Sigmoid colon (tissue), 7 donors: ENCODE measurements around the gene TADA3. TPM values are rescaled to one million over a fixed set of nuclear protein-coding genes. Genes with fewer than 3 reads are reported as not detected.

Experiments used
- DNase-seq: peaks from one replicate; pipeline ENCODE4 v3.0.0-alpha.2; 2019
- H3K27ac ChIP-seq, 4 donors: fragments of 200-600 bp; sonication (generic); one replicate each; pipeline ENCODE4 v1.5.1; 2016 to 2019; ENCODE audit warnings: mild to moderate bottlenecking in 1 of 4
- H3K27me3 ChIP-seq, 3 donors: fragments of 200-600 bp; sonication (generic); one replicate each; pipeline ENCODE4 v1.5.1; 2019; ENCODE audit warnings: mild to moderate bottlenecking in 1 of 3
- H3K36me3 ChIP-seq, 4 donors: fragments of 200-600 bp; sonication (generic); one replicate each; pipeline ENCODE4 v1.5.1; 2016 to 2019
- H3K4me1 ChIP-seq, 4 donors: fragments of 200-600 bp; sonication (generic); one replicate each; pipeline ENCODE4 v1.5.1; 2017 to 2019
- H3K4me3 ChIP-seq, 4 donors: fragments of 200-600 bp; sonication (generic); one replicate each; pipeline ENCODE4 v1.5.1; 2017 to 2019; ENCODE audit warnings: mild to moderate bottlenecking in 2 of 4, moderate library complexity in 1 of 4
- H3K9me3 ChIP-seq, 4 donors: fragments of 200-600 bp in 3 of 4; sonication (generic) in 3 of 4; one replicate each; pipeline versions ENCODE4 v1.5.1 to v1.6.1; 2013 to 2019
- EP300 ChIP-seq, 4 donors: sonication (generic); formaldehyde crosslinking; IDR thresholded peaks; one replicate each; pipeline ENCODE4 v1.6.1; 2017; ENCODE audit warnings: antibody characterized with exemption in 4 of 4
- POLR2A ChIP-seq, 2 donors: fragments of 450-650 bp; IDR thresholded peaks; one replicate each; pipeline ENCODE4 v1.6.1; 2016; ENCODE audit warnings: antibody characterized with exemption in 2 of 2, mild to moderate bottlenecking in 2 of 2, moderate library complexity in 2 of 2
- POLR2AphosphoS5 ChIP-seq, 4 donors: sonication (generic); formaldehyde crosslinking; IDR thresholded peaks; one replicate each; pipeline ENCODE4 v1.6.1; 2017; ENCODE audit warnings: antibody characterized with exemption in 4 of 4
- WGBS, 2 donors: extraction: QIAGEN DNeasy Blood & Tissue Kit; methylation state at CpG; one replicate each; pipeline ENCODE4 v1.1.7; 2013; 5-methylcytosine and 5-hydroxymethylcytosine counted together
- intact Hi-C: fragments of 100-400 bp; cut with DNase I; formaldehyde crosslinking; loops from one replicate; pipeline ENCODE4 v1.15.1; 2023
- polyA plus RNA-seq, 3 donors: library from polyadenylated mRNA; stranded (reverse); fragments of 200-250 nt; gene quantifications; one replicate each; pipeline ENCODE4 v1.2.3, GENCODE V29; 2013
- total RNA-seq, 4 donors: library from RNA; depleted of rRNA; stranded (reverse); fragments of >200 nt; gene quantifications; one replicate each; pipeline ENCODE4 v1.1.0, GENCODE V29; 2016
- TF ChIP-seq, protein P1 (sequence below), 4 experiments: fragments of 450-650 bp in 3 of 4; fragments of 200-600 bp in 1 of 4; IDR thresholded peaks; one replicate each; pipeline ENCODE4 v1.5.1; 2016 to 2019; ENCODE audit warnings: antibody characterized with exemption in 4 of 4, mild to moderate bottlenecking in 3 of 4, moderate library complexity in 2 of 4
- donor health status: healthy with polysubstance abuse.
- donor health status: Bipolar disorder and iron deficiency.
- donor health status: healthy.

The TADA3 gene
- total and polyA plus RNA-seq, 7 donors, result 52.2 to 87.1 (median 72.4) TPM

DNA sequence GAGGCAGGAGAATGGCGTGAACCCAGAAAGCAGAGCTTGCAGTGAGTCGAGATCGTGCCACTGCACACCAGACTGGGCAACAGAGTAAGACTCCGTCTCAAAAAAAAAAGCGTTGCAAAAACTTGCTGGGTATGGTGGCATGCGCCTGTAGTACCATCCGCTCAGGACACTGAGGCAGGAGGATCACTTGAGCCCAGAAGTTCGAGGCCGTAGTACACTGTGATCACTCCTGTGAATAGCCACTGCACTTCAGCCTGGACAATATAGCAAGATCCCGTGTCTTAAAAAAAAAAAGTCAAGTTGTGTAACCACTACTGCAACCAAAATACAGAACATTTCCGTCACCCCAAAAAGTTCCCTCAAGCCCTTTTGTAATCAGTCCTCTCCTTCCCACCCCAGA is 2.1 kb upstream of the TADA3 start:
- no peaks in the 10 kb centered on the region for H3K27me3 ChIP-seq
- no peaks in the 10 kb centered on the region for H3K9me3 ChIP-seq
- TF ChIP-seq, protein P1, sequence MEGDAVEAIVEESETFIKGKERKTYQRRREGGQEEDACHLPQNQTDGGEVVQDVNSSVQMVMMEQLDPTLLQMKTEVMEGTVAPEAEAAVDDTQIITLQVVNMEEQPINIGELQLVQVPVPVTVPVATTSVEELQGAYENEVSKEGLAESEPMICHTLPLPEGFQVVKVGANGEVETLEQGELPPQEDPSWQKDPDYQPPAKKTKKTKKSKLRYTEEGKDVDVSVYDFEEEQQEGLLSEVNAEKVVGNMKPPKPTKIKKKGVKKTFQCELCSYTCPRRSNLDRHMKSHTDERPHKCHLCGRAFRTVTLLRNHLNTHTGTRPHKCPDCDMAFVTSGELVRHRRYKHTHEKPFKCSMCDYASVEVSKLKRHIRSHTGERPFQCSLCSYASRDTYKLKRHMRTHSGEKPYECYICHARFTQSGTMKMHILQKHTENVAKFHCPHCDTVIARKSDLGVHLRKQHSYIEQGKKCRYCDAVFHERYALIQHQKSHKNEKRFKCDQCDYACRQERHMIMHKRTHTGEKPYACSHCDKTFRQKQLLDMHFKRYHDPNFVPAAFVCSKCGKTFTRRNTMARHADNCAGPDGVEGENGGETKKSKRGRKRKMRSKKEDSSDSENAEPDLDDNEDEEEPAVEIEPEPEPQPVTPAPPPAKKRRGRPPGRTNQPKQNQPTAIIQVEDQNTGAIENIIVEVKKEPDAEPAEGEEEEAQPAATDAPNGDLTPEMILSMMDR (IDR thresholded peaks at IDR 0.05), result no peak
- TF ChIP-seq POLR2AphosphoS5 (IDR thresholded peaks at IDR 0.05), result no peak
- no peak for TF ChIP-seq POLR2A (IDR thresholded peaks at IDR 0.05)
- TF ChIP-seq EP300 (IDR thresholded peaks at IDR 0.05), result no peak
- peak overlapping the region in 1 of 4 donors; percentile 98 for H3K27ac ChIP-seq
- peaks cover 6 to 49% (median 28%) of the 10 kb centered on the region in 4 donors for H3K36me3 ChIP-seq
- no peak for DNase-seq
- H3K4me3 ChIP-seq, result no peak overlapping the region
- 94 to 96% methylated on average over 11 of the region's 11 CpGs for WGBS, 2 donors
- intact Hi-C loops, result loop anchor here (5.0 kb wide), 1 partner anchor 62 kb away; the partner anchor contains the start of gene BRPF1
- peaks cover 0 to 40% (median 36%) of the 10 kb centered on the region in 4 donors for H3K4me1 ChIP-seq

DNA sequence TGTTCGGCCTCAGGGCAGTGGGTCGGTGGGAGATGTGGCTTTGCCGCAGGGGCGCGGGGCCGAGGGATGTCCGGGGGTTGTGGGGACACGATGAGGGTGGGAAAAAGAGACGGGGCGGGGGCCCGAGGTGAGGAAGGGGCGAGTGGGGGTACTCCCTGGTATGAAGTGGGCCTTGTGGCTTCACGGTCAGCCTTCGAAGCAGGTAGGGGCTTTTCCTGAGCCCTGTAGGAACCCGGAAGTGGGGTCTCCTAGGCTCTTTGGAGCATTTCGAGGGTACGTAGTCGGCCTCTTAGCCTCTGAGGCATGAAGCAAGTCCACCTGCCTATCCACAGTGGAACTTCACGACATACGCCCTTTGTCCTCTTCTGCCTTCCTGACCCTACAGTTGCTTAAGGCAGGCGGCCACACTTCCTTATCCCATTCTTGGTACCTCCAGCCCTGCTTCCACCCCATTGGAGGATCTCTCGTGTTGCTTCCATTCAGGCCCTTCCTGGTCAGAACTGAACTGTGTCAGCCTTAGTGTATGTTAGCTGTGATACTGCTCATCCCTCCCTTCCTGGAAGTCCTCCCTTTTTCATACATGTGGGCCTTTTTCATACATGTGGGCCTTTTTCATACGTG is 998 bp upstream of the TADA3 start:
- H3K27ac ChIP-seq, result peak overlapping the region; percentile 86 to 98 (median 96)
- DNase-seq, result no peak
- H3K4me3 ChIP-seq, result peak overlapping the region; percentile 60 to 99 (median 84)
- peaks cover 8 to 49% (median 19%) of the 10 kb centered on the region in 4 donors for H3K36me3 ChIP-seq
- intact Hi-C loops, result loop anchor here (2.0 to 5.0 kb wide), 2 partner anchors 44 to 61 kb away; partner anchors contain the start of genes BRPF1 and OGG1
- H3K4me1 ChIP-seq, result peaks cover 0 to 40% (median 36%) of the 10 kb centered on the region in 4 donors
- WGBS, 2 donors, result 1% methylated on average over 23 of the region's 23 CpGs
- H3K27me3 ChIP-seq, result no peaks in the 10 kb centered on the region
- no peaks in the 10 kb centered on the region for H3K9me3 ChIP-seq
- TF ChIP-seq, protein P1 (IDR thresholded peaks at IDR 0.05), result peak in 1 of 4 experiments; percentile 16
- TF ChIP-seq EP300 (IDR thresholded peaks at IDR 0.05) (no peak), POLR2A (IDR thresholded peaks at IDR 0.05) (peak; percentile 66 to 82), POLR2AphosphoS5 (IDR thresholded peaks at IDR 0.05) (no peak)

DNA sequence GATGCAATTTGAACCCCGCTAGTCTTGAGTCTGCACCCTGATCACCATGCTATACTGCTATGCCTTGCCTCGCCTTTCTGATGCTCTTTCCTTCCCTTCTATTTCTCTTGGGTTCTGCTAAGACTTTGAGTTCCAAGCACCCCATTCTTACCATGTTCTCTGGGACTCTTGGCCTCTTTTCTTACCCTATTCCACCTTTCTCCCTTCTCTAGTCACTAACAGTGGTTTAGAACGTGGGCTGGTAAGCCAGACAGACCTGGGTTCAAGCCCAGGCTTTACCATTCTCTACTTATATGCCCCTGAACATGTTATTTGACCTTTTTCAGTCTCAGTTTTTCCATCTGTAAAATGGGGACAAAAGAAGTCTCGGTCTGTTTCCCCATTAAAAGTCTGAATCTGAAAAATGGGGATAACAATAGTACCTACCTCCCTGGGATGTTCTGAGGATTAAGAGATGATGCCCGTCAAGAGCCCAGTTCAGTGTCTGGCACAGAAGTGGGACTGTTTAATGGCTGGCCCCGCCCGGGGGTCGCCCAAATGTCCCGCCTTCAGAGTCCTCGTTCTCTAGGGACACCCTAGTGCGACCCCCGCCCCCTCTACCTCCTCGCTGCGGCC is 376 bp downstream of the TADA3 start:
- peak overlapping the region; percentile 86 to 98 (median 96) for H3K27ac ChIP-seq
- peaks cover 6 to 48% (median 19%) of the 10 kb centered on the region in 4 donors for H3K36me3 ChIP-seq
- no peaks in the 10 kb centered on the region for H3K27me3 ChIP-seq
- H3K9me3 ChIP-seq, result no peaks in the 10 kb centered on the region
- no peak for DNase-seq
- peaks cover 0 to 40% (median 36%) of the 10 kb centered on the region in 4 donors for H3K4me1 ChIP-seq
- peak overlapping the region; percentile 60 to 99 (median 84) for H3K4me3 ChIP-seq
- TF ChIP-seq EP300 (IDR thresholded peaks at IDR 0.05) (no peak), POLR2AphosphoS5 (IDR thresholded peaks at IDR 0.05) (no peak), POLR2A (IDR thresholded peaks at IDR 0.05) (no peak)
- TF ChIP-seq, protein P1 (IDR thresholded peaks at IDR 0.05), result no peak
- intact Hi-C loops, result loop anchor here (2.0 to 5.0 kb wide), 2 partner anchors 43 to 60 kb away; partner anchors contain the start of genes BRPF1 and OGG1
- 14% methylated on average over 14 of the region's 14 CpGs for WGBS, 2 donors

DNA sequence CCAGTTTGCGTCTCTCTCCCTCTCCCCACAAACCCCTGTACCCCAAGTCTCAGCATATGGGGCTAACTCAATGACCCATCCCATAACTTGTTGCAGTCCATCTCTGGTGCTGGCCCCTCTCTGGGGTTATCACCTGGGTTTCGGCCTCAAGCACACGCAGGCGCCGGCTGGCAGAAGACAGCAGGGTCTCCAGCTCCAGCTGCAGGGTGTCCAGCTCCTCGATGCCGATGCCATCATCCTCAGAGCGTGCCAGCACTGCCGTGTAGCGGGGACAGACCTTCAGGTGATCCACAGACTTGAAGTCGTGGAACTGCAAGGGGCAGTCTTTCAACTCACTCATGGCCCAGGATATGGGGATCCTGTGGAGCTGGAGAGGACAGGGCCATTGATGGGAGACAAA is 1.1 kb downstream of the TADA3 start:
- peaks cover 6 to 53% (median 23%) of the 10 kb centered on the region in 4 donors for H3K36me3 ChIP-seq
- H3K27ac ChIP-seq, result peak overlapping the region in 3 of 4 donors; percentile 86 to 98 (median 95)
- no peaks in the 10 kb centered on the region for H3K27me3 ChIP-seq
- intact Hi-C loops, result loop anchor here (5.0 kb wide), 1 partner anchor 59 kb away; the partner anchor contains the start of gene BRPF1
- H3K9me3 ChIP-seq, result no peaks in the 10 kb centered on the region
- H3K4me3 ChIP-seq, result no peak overlapping the region
- 94% methylated on average over 11 of the region's 11 CpGs for WGBS, 2 donors
- no peak for DNase-seq
- TF ChIP-seq POLR2AphosphoS5 (IDR thresholded peaks at IDR 0.05), result no peak
- TF ChIP-seq, protein P1 (IDR thresholded peaks at IDR 0.05), result no peak
- TF ChIP-seq POLR2A (IDR thresholded peaks at IDR 0.05), result no peak
- no peak for TF ChIP-seq EP300 (IDR thresholded peaks at IDR 0.05)
- peaks cover 0 to 40% (median 36%) of the 10 kb centered on the region in 4 donors for H3K4me1 ChIP-seq
